COLO829 (cell line): ENCODE measurements around the gene TMEM131.
A peak's percentile ranks its signal among the peaks of the same experiment; 100 is the strongest.
"Not testable (repeated sequence)": the region's sequence is repeated elsewhere in the genome, so short reads cannot be mapped to it uniquely, and the experiment has no call there.

Experiments
- DNase-seq: peaks from one replicate; pipeline ENCODE4 v3.0.0; 2012; ENCODE audit warnings: low spot score

Gene TMEM131

DNA sequence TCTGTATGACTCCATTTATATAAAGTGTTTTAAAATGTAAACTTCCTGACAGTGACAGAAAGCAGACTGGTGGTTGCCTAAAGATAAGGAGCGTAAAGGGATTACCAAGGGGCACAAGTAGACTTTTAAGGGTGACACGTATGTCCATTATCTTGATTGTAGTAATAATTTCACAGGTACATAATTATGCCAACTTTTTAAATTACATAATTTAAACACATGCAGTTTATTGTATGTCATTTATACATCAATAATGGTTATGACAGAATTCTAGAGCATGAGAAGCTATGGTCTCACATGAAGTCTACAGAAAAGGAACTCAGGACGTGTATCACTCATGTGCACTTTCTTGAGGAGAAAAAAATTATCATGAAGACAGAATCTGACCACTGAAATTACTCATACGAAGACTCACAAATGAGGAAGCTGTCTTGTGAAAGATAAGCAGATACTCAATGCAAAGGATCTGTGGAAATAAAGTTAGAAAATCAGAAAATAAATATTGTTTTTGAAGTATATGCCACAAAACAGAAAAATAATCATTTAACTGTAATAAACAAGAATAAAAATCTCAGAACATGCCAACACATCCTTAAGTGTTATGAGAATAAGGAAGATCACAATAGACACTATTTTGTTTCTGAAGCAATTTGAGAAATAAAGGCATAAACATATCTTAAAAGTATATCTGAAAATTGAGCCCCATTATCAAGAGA, 84.4 kb downstream of the TMEM131 start:
- DNase-seq = no peak

GRCh38 chr2:97910403-97911205, 85.1 kb downstream of the TMEM131 start:
- no peak for DNase-seq

DNA sequence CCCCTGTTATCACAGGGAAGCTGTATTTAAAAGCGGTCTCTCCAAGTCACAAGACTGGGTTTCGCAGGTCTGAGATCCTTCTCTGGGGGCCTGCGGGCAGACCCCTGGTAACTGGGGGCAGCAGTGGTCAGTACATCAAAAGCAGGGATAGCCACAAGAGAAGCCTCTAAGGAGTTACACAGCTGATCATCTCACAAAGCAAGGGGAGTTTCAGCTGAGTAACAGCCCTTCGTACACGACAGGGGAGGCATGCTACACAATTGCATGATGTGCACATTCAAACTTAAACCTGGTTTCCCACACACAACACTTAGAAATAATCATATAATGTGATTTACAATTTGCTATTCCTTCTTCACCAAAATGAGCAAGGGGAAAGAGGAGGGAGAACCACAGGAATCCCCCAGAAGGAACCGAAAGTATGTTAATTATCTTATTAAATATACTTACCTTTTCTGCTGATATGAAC, 87.5 kb downstream of the TMEM131 start:
- DNase-seq = no peak

GRCh38 chr2:97907369-97908100, 88.2 kb downstream of the TMEM131 start:
- DNase-seq = no peak

DNA sequence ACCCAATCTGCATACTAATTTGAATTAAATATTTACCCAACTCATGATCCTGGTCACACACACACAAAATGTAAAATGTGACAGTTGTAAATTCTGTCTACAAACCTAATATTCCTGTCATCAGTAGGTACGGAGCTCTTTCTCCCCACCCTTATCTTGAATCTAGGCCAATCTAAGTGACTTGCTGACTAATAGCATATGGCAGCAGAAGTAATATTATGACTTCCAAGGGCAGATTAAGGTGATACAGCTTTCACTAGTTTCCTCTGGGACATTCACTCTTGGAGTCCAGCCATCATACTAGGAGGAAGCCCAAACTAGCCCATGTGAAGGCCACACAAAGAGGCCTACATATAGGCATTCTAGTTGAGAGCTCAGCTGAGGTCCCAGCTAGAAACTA, 89.4 kb downstream of the TMEM131 start:
- DNase-seq = no peak

DNA sequence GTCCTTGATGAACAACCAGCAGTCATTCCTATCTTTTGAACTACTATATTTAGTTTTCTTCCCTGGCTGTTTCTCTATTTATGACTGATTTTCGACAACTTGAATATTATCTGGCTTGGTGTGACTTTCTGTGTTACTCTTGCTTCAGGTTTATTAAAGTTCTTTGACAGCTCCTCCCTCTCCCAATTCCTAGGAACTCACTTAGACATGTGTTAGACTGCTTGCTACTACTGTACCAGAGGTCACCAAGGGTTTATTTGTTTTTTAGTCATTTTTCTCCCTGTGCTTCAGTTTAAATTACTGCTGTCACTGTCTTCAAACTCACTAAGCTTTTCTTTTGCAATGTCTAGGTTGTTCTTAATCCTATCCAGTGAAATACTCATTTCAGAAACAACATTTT, 90.5 kb downstream of the TMEM131 start:
- DNase-seq = no peak

- DNase-seq = no peak
Measured at GRCh38 chr2:97901862-97902261, 93.9 kb downstream of the TMEM131 start.

DNA sequence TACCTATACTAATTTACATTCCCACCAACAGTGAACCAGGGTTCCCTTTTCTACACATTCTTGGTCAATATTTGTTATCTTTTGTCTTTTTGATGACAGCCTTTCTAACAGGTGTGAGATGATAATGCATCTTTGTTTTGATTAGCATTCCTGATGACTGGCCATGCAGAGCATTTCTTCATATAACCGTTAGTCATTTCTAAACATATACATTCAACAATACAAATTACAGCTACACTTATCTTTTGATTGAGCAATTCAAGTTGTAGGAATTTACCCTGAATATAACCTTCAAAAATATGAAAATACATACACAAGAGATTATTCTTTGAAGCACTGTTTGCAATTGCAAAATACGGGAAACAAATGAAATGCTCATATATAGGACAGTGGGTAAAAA, 94.9 kb downstream of the TMEM131 start:
- DNase-seq = no peak

GRCh38 chr2:97893042-97893441, 102.7 kb downstream of the TMEM131 start:
- DNase-seq = not testable (repeated sequence)

DNA sequence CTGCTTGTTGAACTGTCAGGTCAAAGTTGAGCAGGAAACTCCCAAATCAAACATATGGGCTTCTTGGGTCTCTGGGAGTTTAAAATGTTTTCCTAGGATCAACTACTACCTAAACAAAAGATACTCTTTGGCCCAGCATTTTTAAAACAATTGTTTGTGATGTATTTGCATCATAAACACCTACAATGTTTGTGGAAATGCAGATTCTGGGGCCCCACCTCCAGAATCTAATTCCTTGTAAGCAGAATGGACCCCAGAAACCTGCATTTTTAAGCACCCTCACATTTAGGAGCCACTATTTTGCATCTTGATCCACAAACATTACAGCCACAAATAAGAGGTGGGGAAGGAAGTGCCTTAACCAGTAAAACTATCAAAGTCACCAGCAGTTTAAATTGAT, 104.1 kb downstream of the TMEM131 start:
- no peak for DNase-seq

- no peak for DNase-seq
Measured at GRCh38 chr2:97889156-97889555, 106.6 kb downstream of the TMEM131 start.

GRCh38 chr2:97885841-97886240, 109.9 kb downstream of the TMEM131 start:
- DNase-seq = no peak

- DNase-seq = no peak
Measured at GRCh38 chr2:97880334-97880733, 115.4 kb downstream of the TMEM131 start.

- DNase-seq = no peak
Measured at GRCh38 chr2:97878865-97879264, 116.9 kb downstream of the TMEM131 start.

DNA sequence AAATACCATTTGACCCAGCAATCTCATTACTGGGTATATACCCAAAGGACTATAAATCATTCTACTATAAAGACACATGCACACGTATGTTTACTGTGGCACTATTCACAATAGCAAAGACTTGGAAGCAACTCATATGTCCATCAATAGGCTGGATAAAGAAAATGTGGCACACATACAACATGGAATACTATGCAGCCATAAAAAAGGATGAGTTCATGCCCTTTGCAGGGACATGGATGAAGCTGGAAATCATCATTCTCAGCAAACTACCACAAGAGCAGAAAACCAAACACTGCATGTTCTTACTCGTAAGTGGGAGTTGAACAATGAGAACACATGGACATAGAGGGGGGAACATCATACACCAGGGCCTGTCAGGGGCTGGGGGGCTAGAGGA, 117.4 kb downstream of the TMEM131 start:
- DNase-seq = not testable (repeated sequence)

GRCh38 chr2:97871096-97871780, 124.5 kb downstream of the TMEM131 start:
- no peak for DNase-seq

DNA sequence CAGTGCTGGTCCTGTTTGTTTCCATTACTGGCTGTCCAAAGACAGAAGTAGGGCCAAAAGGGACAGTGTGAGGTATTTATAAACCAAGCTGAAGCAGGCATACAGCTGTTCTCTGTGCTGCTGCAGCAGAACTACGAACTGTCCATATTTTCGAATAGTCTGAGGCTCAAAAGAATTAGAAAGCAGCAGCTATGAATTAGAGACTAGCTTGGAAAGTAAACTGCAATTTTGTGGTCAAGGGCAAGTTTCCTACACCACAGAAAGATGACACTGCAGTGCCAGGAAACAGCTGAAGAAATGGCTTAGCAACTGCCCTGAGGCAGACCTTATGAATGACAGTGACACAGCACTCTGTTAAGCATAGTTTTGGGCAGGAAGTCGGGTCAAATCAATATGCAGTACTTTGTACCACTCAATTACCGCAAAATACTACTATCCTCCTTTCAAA, 125.3 kb downstream of the TMEM131 start:
- DNase-seq = peak; percentile 63

DNA sequence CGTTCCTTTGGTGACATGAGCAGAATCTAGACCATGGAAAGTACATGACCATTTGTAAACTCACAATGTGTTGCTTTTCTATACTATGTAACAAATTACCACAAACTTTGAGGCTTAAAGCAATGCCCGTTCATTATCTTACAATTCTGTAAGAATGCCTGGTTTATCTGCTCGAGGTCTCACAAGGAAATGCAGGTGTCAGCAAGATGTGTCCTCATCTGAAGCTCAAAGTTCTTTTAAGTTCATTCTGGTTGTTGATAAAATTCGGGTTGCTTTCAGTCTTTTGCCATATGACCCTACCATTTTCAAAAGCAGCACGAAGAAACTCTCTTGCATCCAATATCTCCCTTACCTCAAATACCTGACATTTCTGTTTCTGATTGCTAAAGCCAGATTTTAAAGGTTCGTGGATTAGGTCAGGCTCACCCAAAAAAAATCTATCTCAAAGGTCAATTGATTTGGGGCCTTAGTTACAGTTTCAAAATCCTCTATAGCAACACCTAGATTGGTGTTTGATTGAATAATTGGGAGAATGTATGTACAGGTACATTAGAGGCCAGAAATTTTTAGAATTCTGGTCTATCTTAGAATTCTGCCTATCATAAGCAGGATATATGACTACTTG, 125.9 kb downstream of the TMEM131 start:
- DNase-seq = no peak

- DNase-seq = peak; percentile 91
Measured at GRCh38 chr2:97868986-97869721, 126.6 kb downstream of the TMEM131 start.

DNA sequence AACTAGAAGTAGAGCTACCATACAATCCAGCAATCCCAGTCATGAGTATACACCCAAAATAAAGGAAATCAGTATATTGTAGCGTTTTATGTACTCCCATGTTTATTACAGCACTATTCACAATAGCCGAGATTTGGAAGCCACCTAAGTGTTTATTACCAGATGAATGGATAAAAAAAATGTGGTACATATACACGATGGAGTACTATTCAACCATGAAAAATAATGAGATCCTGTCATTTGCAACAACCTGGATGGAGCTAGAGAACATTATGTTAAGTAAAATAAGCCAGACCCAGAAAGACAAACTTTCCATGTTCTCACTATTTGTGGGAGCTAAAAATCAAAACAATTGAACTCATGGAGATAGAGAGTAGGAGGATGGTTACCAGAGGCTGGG, 131.9 kb downstream of the TMEM131 start:
- no peak for DNase-seq

DNA sequence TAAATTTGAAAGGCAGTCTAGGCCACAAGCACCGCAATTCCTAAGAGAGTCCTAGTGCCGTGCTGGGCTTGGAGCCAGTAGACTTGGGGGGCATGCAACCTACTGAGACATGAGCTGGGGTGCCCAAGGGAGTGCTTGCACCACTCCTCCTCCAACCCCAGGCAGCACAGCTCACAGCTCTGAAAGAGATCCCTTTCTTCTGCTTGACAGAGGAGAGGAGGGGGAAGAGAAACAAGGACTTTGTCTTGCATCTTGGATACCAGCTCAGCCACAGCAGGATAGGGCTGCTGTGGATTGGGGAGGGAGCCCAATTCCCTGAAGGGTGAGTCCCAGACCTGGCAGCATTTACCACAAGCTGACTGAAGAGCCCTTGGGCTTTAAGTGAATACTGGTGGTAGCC, 134.6 kb downstream of the TMEM131 start:
- DNase-seq = no peak
